Panc1 (cell line): Measurements from ENCODE around the gene CLP1. TPM values are rescaled to one million over a fixed set of nuclear protein-coding genes. Genes with fewer than 3 reads are reported as not detected.

Experiments
- ATAC-seq: fragments of 200-7000 bp; cut with Tn5 transposase; 2 replicates; pipeline ENCODE4 v1.9.1; 2020; ENCODE audit warnings: mild to moderate bottlenecking, moderate library complexity
- BruUV-seq: library from RNA; stranded (reverse); fragments of 400-500 nt; replicated peaks from 2 replicates; lab custom pipeline; 2021; lab: Mats Ljungman, UMichigan
- CTCF ChIA-PET: fragments of 300-600 bp; sonication (Branson Sonifier 250); formaldehyde crosslinking; loops from one replicate; lab custom pipeline; 2022; ENCODE audit warnings: antibody characterized with exemption; lab: Charles Lee
- POLR2A ChIA-PET: fragments of 300-600 bp; sonication (Branson Sonifier 250); formaldehyde crosslinking; loops from one replicate; lab custom pipeline; 2022; ENCODE audit warnings: antibody characterized with exemption; lab: Charles Lee
- DNase-seq: peaks from one replicate; pipeline ENCODE4 v3.0.0-alpha.2; 2010; ENCODE audit warnings: low read depth, low spot score
- H3K27ac ChIP-seq: 2 replicates; pipeline ENCODE4 v1.5.1; 2011; ENCODE audit warnings: mild to moderate bottlenecking, low read length, inconsistent platforms
- H3K27me3 ChIP-seq: fragments of 200-500 bp; sonication (Bioruptor generic); 2 replicates; pipeline ENCODE4 v1.6.0; 2014; ENCODE audit warnings: low read length, inconsistent platforms; ENCODE audit not compliant: control insufficient read depth, insufficient read depth
- H3K36me3 ChIP-seq: fragments of 200-500 bp; sonication (Bioruptor generic); 2 replicates; pipeline ENCODE4 v1.5.1; 2014; ENCODE audit warnings: inconsistent platforms, mild to moderate bottlenecking, low read length, moderate library complexity; ENCODE audit not compliant: control insufficient read depth, insufficient read depth
- H3K4me1 ChIP-seq: 2 replicates; pipeline ENCODE4 v1.5.1; 2011; ENCODE audit warnings: inconsistent platforms, mild to moderate bottlenecking, low read length, moderate library complexity; ENCODE audit not compliant: control insufficient read depth, insufficient read depth
- H3K4me3 ChIP-seq, 2 experiments: 2 replicates each; pipeline ENCODE4 v1.5.1; 2011 to 2012; ENCODE audit warnings: low read depth in 2 of 2, low read length in 2 of 2, mild to moderate bottlenecking in 2 of 2, inconsistent platforms in 1 of 2, moderate library complexity in 1 of 2
- H3K9me3 ChIP-seq: fragments of 200-500 bp; sonication (Bioruptor generic); 2 replicates; pipeline ENCODE4 v1.5.1; 2014; ENCODE audit warnings: low read depth, mild to moderate bottlenecking, inconsistent platforms, low read length, moderate library complexity; ENCODE audit not compliant: control insufficient read depth, insufficient read depth
- CTCF ChIP-seq: fragments of 450-650 bp; IDR thresholded peaks from 2 replicates; pipeline ENCODE4 v1.5.1; 2017; ENCODE audit warnings: mild to moderate bottlenecking
- POLR2AphosphoS5 ChIP-seq: IDR thresholded peaks from 2 replicates; pipeline ENCODE4 v1.6.1; 2012; ENCODE audit warnings: mild to moderate bottlenecking, low read depth, low read length, moderate library complexity
- REST ChIP-seq, 2 experiments: IDR thresholded peaks; 2 replicates each; pipeline ENCODE4 v1.6.1; 2011 to 2012; ENCODE audit warnings: low read depth in 2 of 2, control low read depth in 1 of 2, low read length in 1 of 2, mild to moderate bottlenecking in 1 of 2, moderate library complexity in 1 of 2; ENCODE audit not compliant: insufficient read depth in 1 of 2
- SIN3A ChIP-seq: IDR thresholded peaks from 2 replicates; pipeline ENCODE4 v1.6.1; 2012; ENCODE audit warnings: low read depth, mild to moderate bottlenecking, low read length, moderate library complexity, borderline replicate concordance; ENCODE audit not compliant: insufficient read depth
- TCF7L2 ChIP-seq: IDR thresholded peaks from 2 replicates; pipeline ENCODE4 v1.6.1; 2011; ENCODE audit warnings: mild to moderate bottlenecking, low read depth, low read length, inconsistent platforms
- in situ Hi-C: cut with HindIII; loops from 2 replicates; pipeline ENCODE4 v1.10.0; 2016; ENCODE audit warnings: low sequenced_read_pairs, low pct_unique_long_range_greater_than_20kb
- intact Hi-C: fragments of 100-400 bp; cut with micrococcal nuclease; formaldehyde crosslinking; loops from one replicate; pipeline ENCODE4 v1.10.0; 2022; ENCODE audit not compliant: unreplicated experiment
- total RNA-seq: library from RNA; stranded (reverse); gene quantifications from one replicate; pipeline ENCODE4 v1.2.1, GENCODE V29; 2021; ENCODE audit not compliant: unreplicated experiment

The CLP1 gene
- total RNA-seq, 1 experiment from 2014 or later: 17.7 TPM

GRCh38 chr11:57633394-57634070 is 24.0 kb upstream of the CLP1 start:
- no TSS peak for BruUV-seq
- H3K4me3 ChIP-seq: no peak overlapping the region
- H3K27ac ChIP-seq: no peak overlapping the region
- DNase-seq (no peak), ATAC-seq (no peak)
- no peaks in the 10 kb centered on the region for H3K9me3 ChIP-seq
- peaks cover 3% of the 10 kb centered on the region; the same call in 1 of the 2 replicates for H3K27me3 ChIP-seq
- ChIA-PET POLR2A (no interaction called here), CTCF (interaction anchor here (0.7 kb wide), 1 partner anchor 85 kb away, joined by 3 read pairs; no protein-coding TSS in a partner anchor)
- in situ Hi-C loops: no loop called here
- peaks cover 4% of the 10 kb centered on the region for H3K4me1 ChIP-seq
- intact Hi-C loops: no loop called here
- TF ChIP-seq POLR2AphosphoS5 (no peak), CTCF (no peak), TCF7L2 (no peak), SIN3A (no peak), REST (IDR thresholded peaks at IDR 0.05; ENCODE audit: insufficient read depth in 1 of 2, low read depth in 2 of 2, low read length in 1 of 2) (no peak)
- H3K36me3 ChIP-seq: no peaks in the 10 kb centered on the region

- in situ Hi-C loops: no loop called here
- POLR2A ChIA-PET: interaction anchor here (0.5 kb wide), 1 partner anchor 8 kb away, joined by 3 read pairs; no protein-coding TSS in a partner anchor
- TF ChIP-seq REST (IDR thresholded peaks at IDR 0.05; ENCODE audit: insufficient read depth in 1 of 2, low read depth in 2 of 2, low read length in 1 of 2) (no peak), SIN3A (no peak)
- H3K4me1 ChIP-seq: peaks cover 6% of the 10 kb centered on the region
- no peak overlapping the region for H3K4me3 ChIP-seq
- H3K27ac ChIP-seq: no peak overlapping the region
- H3K27me3 ChIP-seq: peaks cover 3% of the 10 kb centered on the region; the same call in 1 of the 2 replicates
- DNase-seq (no peak), ATAC-seq (no peak)
- no peaks in the 10 kb centered on the region for H3K36me3 ChIP-seq
- no TSS peak for BruUV-seq
- H3K9me3 ChIP-seq: no peaks in the 10 kb centered on the region
- CTCF ChIA-PET: interaction anchor here (0.7 kb wide), 1 partner anchor 86 kb away, joined by 3 read pairs; no protein-coding TSS in a partner anchor
- intact Hi-C loops: no loop called here
These were observed 23.3 kb upstream of the CLP1 start for GRCh38 chr11:57634311-57634710.
